LNCaP clone FGC (cell line): Measurements from ENCODE around the gene MUC5B.

Experiments
- DNase-seq: peaks from one replicate; pipeline ENCODE4 v3.0.0-alpha.2; 2011; ENCODE audit warnings: low read depth
- H3K4me3 ChIP-seq: 2 replicates; pipeline ENCODE4 v1.5.1; 2011; ENCODE audit warnings: mild to moderate bottlenecking, low read depth, low read length, control low read depth
- CTCF ChIP-seq: IDR thresholded peaks from 2 replicates; pipeline ENCODE4 v1.5.1; 2012; ENCODE audit warnings: mild to moderate bottlenecking; ENCODE audit not compliant: control insufficient read depth, insufficient read depth; ENCODE audit errors: extremely low read depth

MUC5B gene

DNA sequence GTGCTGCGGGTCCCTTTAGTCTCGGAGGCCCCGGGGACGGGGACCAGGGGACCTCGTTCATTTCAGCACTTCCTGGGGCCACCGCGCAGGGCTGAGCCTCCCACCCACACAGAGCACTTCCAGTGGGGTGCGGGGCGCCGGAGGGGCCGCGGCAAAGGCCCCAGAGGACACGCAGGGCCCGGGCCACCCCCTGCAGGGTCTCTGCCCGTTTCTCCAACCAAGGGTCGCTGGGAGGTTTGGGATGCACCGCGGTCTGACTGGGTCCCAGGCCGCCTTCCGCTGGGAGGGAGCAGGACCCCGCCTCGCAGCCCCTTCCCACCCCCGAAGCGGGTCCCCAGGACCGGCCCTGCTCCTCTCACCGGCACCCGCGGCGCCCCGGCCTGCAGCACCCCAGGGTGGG is 49.1 kb downstream of the MUC5B start:
- no peak for DNase-seq
- H3K4me3 ChIP-seq = no peak overlapping the region
- TF ChIP-seq CTCF = no peak

GRCh38 chr11:1272531-1272930 is 49.7 kb downstream of the MUC5B start:
- DNase-seq = no peak
- no peak for TF ChIP-seq CTCF
- H3K4me3 ChIP-seq = no peak overlapping the region

GRCh38 chr11:1274501-1274900 is 51.6 kb downstream of the MUC5B start:
- DNase-seq = no peak
- TF ChIP-seq CTCF = no peak
- H3K4me3 ChIP-seq = no peak overlapping the region

- no peak for DNase-seq
- no peak overlapping the region for H3K4me3 ChIP-seq
- TF ChIP-seq CTCF = no peak
Measured at GRCh38 chr11:1275021-1275420, 52.2 kb downstream of the MUC5B start.

- no peak for DNase-seq
- H3K4me3 ChIP-seq = no peak overlapping the region
- no peak for TF ChIP-seq CTCF
Measured at GRCh38 chr11:1276041-1276790, 53.4 kb downstream of the MUC5B start.

- TF ChIP-seq CTCF = no peak
- DNase-seq = no peak
- H3K4me3 ChIP-seq = no peak overlapping the region
Measured at GRCh38 chr11:1276866-1277615, 54.2 kb downstream of the MUC5B start.
